ENCODE results near the gene ATAD2B. TPM values are rescaled to one million over a fixed set of nuclear protein-coding genes. Genes with fewer than 3 reads are reported as not detected.

The ATAD2B gene
- total and polyA plus RNA-seq, 4 donors, result 4.1 to 77.3 (median 17.0) TPM

- Histone ChIP-seq H3K36me3 (ENCODE audit: control insufficient read depth in 4 of 4, insufficient read depth in 4 of 4, low read length in 4 of 4) (peaks cover 4 to 13% (median 8%) of the 10 kb centered on the region in 4 donors), H3K27ac (ENCODE audit: low read depth in 1 of 2, low read length in 1 of 2) (no peak overlapping the region), H3K4me3 (no peak overlapping the region), H3K27me3 (ENCODE audit: control insufficient read depth in 3 of 3, insufficient read depth in 3 of 3, low read length in 2 of 3) (no peaks in the 10 kb centered on the region), H3K9me3 (ENCODE audit: control insufficient read depth in 4 of 4, insufficient read depth in 3 of 4, low read length in 3 of 4) (no peaks in the 10 kb centered on the region), H3K9ac (ENCODE audit: insufficient read depth in 1 of 2, low read length in 2 of 2) (no peak overlapping the region), H3K4me1 (ENCODE audit: control insufficient read depth in 5 of 5, insufficient read depth in 5 of 5, low read length in 5 of 5) (peaks cover 0 to 3% (median 0%) of the 10 kb centered on the region in 5 donors)
- ATAC-seq (ENCODE audit: insufficient read depth, low FRiP score) (no peak), DNase-seq (peak in 1 of 3 donors; percentile 6)
- TF ChIP-seq, protein P1, sequence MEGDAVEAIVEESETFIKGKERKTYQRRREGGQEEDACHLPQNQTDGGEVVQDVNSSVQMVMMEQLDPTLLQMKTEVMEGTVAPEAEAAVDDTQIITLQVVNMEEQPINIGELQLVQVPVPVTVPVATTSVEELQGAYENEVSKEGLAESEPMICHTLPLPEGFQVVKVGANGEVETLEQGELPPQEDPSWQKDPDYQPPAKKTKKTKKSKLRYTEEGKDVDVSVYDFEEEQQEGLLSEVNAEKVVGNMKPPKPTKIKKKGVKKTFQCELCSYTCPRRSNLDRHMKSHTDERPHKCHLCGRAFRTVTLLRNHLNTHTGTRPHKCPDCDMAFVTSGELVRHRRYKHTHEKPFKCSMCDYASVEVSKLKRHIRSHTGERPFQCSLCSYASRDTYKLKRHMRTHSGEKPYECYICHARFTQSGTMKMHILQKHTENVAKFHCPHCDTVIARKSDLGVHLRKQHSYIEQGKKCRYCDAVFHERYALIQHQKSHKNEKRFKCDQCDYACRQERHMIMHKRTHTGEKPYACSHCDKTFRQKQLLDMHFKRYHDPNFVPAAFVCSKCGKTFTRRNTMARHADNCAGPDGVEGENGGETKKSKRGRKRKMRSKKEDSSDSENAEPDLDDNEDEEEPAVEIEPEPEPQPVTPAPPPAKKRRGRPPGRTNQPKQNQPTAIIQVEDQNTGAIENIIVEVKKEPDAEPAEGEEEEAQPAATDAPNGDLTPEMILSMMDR (IDR thresholded peaks at IDR 0.05; ENCODE audit: control extremely low read depth, extremely low read depth), result no peak
- WGBS, 2 donors, result 21 to 32% methylated on average over 1 of the region's 1 CpG
Measured at GRCh38 chr2:23761638-23762037, 165.3 kb downstream of the ATAD2B start.

GRCh38 chr2:23760736-23761135, 166.2 kb downstream of the ATAD2B start:
- H3K9ac ChIP-seq (ENCODE audit: insufficient read depth in 1 of 2, low read length in 2 of 2), result no peak overlapping the region
- TF ChIP-seq, protein P1 (IDR thresholded peaks at IDR 0.05; ENCODE audit: control extremely low read depth, extremely low read depth), result no peak
- ATAC-seq (ENCODE audit: insufficient read depth, low FRiP score), result no peak
- H3K4me1 ChIP-seq (ENCODE audit: control insufficient read depth in 5 of 5, insufficient read depth in 5 of 5, low read length in 5 of 5), result peaks cover 0 to 3% (median 0%) of the 10 kb centered on the region in 5 donors
- peaks cover 4 to 18% (median 8%) of the 10 kb centered on the region in 4 donors for H3K36me3 ChIP-seq (ENCODE audit: control insufficient read depth in 4 of 4, insufficient read depth in 4 of 4, low read length in 4 of 4)
- no peaks in the 10 kb centered on the region for H3K9me3 ChIP-seq (ENCODE audit: control insufficient read depth in 4 of 4, insufficient read depth in 3 of 4, low read length in 3 of 4)
- DNase-seq, result peak in 2 of 3 donors; percentile 75 to 79
- H3K27me3 ChIP-seq (ENCODE audit: control insufficient read depth in 3 of 3, insufficient read depth in 3 of 3, low read length in 2 of 3), result no peaks in the 10 kb centered on the region
- H3K4me3 ChIP-seq, result no peak overlapping the region
- WGBS, 2 donors, result 66 to 69% methylated on average over 4 of the region's 4 CpGs
- no peak overlapping the region for H3K27ac ChIP-seq (ENCODE audit: low read depth in 1 of 2, low read length in 1 of 2)

DNA sequence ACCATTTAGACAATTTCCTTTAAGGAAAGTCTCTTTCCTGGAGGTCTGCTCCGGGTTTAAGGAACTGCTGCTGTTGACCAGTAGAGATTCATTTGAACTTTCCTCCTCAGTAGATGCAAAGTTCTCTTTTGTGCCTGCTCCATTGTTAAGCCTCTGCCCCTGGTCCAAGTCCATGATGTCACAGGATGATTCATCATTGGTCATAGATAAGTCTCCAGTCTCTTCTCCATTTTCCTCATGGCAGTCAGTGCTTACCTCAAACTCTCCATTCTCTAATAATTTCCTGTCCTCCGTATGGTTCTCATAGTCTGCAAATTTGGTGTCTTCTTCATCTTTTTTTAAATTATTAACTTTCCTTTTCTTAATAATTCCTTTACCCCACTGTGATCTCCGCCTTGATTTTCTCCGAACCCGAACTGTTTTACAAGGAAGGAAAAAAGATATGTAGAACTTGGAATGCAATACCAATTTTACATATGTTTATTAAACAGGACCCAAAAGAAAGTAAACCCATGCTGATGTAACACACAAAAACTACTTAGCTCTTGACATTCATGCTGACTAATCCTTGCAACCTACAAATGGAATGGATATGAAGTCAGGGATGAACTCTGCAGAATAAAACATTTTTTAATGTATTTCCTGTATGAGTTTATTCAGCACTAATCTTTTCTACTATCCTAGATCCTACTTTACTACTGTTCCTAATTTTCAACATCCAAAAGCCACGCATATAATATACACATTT, 169.1 kb downstream of the ATAD2B start:
- Histone ChIP-seq H3K36me3 (ENCODE audit: control insufficient read depth in 4 of 4, insufficient read depth in 4 of 4, low read length in 4 of 4) (peaks cover 6 to 12% (median 10%) of the 10 kb centered on the region in 4 donors), H3K4me3 (no peak overlapping the region), H3K4me1 (ENCODE audit: control insufficient read depth in 5 of 5, insufficient read depth in 5 of 5, low read length in 5 of 5) (peaks cover 0 to 3% (median 0%) of the 10 kb centered on the region in 5 donors), H3K27me3 (ENCODE audit: control insufficient read depth in 3 of 3, insufficient read depth in 3 of 3, low read length in 2 of 3) (no peaks in the 10 kb centered on the region), H3K9ac (ENCODE audit: insufficient read depth in 1 of 2, low read length in 2 of 2) (no peak overlapping the region), H3K27ac (ENCODE audit: low read depth in 1 of 2, low read length in 1 of 2) (peak overlapping the region; percentile 17 to 45), H3K9me3 (ENCODE audit: control insufficient read depth in 4 of 4, insufficient read depth in 3 of 4, low read length in 3 of 4) (no peaks in the 10 kb centered on the region)
- ATAC-seq (ENCODE audit: insufficient read depth, low FRiP score) (no peak), DNase-seq (no peak)
- WGBS, 2 donors, result 83 to 84% methylated on average over 6 of the region's 6 CpGs
- TF ChIP-seq, protein P1 (IDR thresholded peaks at IDR 0.05; ENCODE audit: control extremely low read depth, extremely low read depth), result no peak
